WTC11 (cell line): Measurements from ENCODE around the gene EIF3F. TPM values are rescaled to one million over a fixed set of nuclear protein-coding genes. Genes with fewer than 3 reads are reported as not detected.

Experiments
- CREM ChIP-seq: sonication (generic); formaldehyde crosslinking; IDR thresholded peaks from 2 replicates; pipeline ENCODE4 v1.8.1; 2022; ENCODE audit warnings: mild to moderate bottlenecking, missing genetic modification reagents, moderate library complexity
- FOXJ3 ChIP-seq: sonication (generic); formaldehyde crosslinking; IDR thresholded peaks from 2 replicates; pipeline ENCODE4 v1.9.0; 2021; ENCODE audit warnings: missing genetic modification reagents, mild to moderate bottlenecking, borderline replicate concordance
- FOXK1 ChIP-seq: sonication (generic); formaldehyde crosslinking; IDR thresholded peaks from 2 replicates; pipeline ENCODE4 v1.8.0; 2022; ENCODE audit warnings: mild to moderate bottlenecking, moderate library complexity, missing genetic modification reagents
- HMGA2 ChIP-seq: fragments of 250-450 bp; sonication (Bioruptor Pico); IDR thresholded peaks from 2 replicates; pipeline ENCODE4 v1.4.0; 2021; ENCODE audit warnings: mild to moderate bottlenecking, moderate library complexity
- JAZF1 ChIP-seq: fragments of 250-450 bp; sonication (Bioruptor Pico); IDR thresholded peaks from 2 replicates; pipeline ENCODE4 v1.9.0; 2021; ENCODE audit warnings: moderate library complexity, mild to moderate bottlenecking, inconsistent platforms
- MYBL2 ChIP-seq: sonication (generic); formaldehyde crosslinking; IDR thresholded peaks from 2 replicates; pipeline ENCODE4 v1.8.1; 2023; ENCODE audit warnings: mild to moderate bottlenecking, moderate library complexity, missing genetic modification reagents
- NFATC4 ChIP-seq: fragments of 250-450 bp; sonication (Bioruptor Pico); IDR thresholded peaks from 2 replicates; pipeline ENCODE4 v1.9.0; 2021; ENCODE audit warnings: mild to moderate bottlenecking
- ZBTB21 ChIP-seq: sonication (generic); formaldehyde crosslinking; IDR thresholded peaks from 2 replicates; pipeline ENCODE4 v1.8.1; 2023; ENCODE audit warnings: mild to moderate bottlenecking, missing genetic modification reagents, borderline replicate concordance
- ZNF219 ChIP-seq: sonication (generic); formaldehyde crosslinking; IDR thresholded peaks from 2 replicates; pipeline ENCODE4 v1.8.0; 2023; ENCODE audit warnings: missing genetic modification reagents, mild to moderate bottlenecking, borderline replicate concordance
- ZNF423 ChIP-seq: fragments of 250-450 bp; sonication (Bioruptor Pico); IDR thresholded peaks from 2 replicates; pipeline ENCODE4 v2.1.2; 2022; ENCODE audit warnings: mild to moderate bottlenecking, moderate library complexity
- total RNA-seq: library from RNA; stranded (reverse); gene quantifications from 3 replicates; pipeline ENCODE4 v1.2.3, GENCODE V29; 2021
- TF ChIP-seq, protein P1 (sequence below): fragments of 250-450 bp; sonication (Bioruptor Pico); IDR thresholded peaks from 2 replicates; pipeline ENCODE4 v1.9.0; 2021; ENCODE audit warnings: mild to moderate bottlenecking, borderline replicate concordance
- TF ChIP-seq, protein P2 (sequence below): sonication (generic); formaldehyde crosslinking; IDR thresholded peaks from 2 replicates; pipeline ENCODE4 v1.8.0; 2022; ENCODE audit warnings: mild to moderate bottlenecking, missing genetic modification reagents
- TF ChIP-seq, protein P3 (sequence below): sonication (generic); formaldehyde crosslinking; IDR thresholded peaks from 2 replicates; pipeline ENCODE4 v1.8.1; 2022; ENCODE audit warnings: low read depth, mild to moderate bottlenecking, moderate library complexity, missing genetic modification reagents, borderline replicate concordance
- TF ChIP-seq, protein P4 (sequence below): sonication (generic); formaldehyde crosslinking; IDR thresholded peaks from 2 replicates; pipeline ENCODE4 v1.8.0; 2023; ENCODE audit warnings: missing genetic modification reagents
- TF ChIP-seq, protein P5 (sequence below): sonication (generic); formaldehyde crosslinking; IDR thresholded peaks from 2 replicates; pipeline ENCODE4 v1.8.1; 2023; ENCODE audit warnings: mild to moderate bottlenecking, missing genetic modification reagents, borderline replicate concordance
- TF ChIP-seq, protein P6 (sequence below): sonication (generic); formaldehyde crosslinking; IDR thresholded peaks from 2 replicates; pipeline ENCODE4 v1.8.0; 2022; ENCODE audit warnings: mild to moderate bottlenecking, missing genetic modification reagents

The EIF3F gene
- total RNA-seq, 1 experiment from 2014 or later = 356 TPM

DNA sequence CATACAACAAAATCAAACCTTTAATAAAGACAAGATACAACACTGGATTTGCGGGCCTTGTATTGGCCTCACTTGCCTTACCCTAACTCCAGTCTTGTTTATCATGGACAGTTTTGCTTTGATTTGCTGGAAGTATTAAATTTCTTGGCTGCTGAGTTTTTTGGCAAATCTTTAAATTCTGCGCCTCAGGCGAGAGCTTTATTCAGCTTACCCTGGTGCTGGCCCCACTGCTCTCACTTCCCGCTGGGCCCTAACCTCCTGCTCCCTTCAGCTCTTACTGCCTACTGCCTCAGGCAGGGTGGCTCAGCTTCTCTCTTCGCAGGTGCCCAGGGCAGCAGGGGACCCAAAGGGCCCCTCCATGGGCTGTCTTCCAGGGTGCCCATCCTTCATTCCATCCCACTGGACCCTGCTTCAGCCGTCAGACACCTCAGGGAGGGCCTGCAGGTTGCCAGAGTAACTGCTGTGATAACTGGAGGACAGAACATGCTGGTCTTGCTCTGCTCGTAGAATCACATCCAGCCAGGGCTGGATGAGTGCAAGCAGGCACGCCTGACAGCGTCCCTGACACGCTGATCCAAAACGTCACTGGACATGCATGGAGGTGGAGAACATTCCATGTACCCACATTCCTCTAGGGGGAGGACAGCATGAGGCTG is 48.2 kb downstream of the EIF3F start (continued):
- TF ChIP-seq, protein P1, sequence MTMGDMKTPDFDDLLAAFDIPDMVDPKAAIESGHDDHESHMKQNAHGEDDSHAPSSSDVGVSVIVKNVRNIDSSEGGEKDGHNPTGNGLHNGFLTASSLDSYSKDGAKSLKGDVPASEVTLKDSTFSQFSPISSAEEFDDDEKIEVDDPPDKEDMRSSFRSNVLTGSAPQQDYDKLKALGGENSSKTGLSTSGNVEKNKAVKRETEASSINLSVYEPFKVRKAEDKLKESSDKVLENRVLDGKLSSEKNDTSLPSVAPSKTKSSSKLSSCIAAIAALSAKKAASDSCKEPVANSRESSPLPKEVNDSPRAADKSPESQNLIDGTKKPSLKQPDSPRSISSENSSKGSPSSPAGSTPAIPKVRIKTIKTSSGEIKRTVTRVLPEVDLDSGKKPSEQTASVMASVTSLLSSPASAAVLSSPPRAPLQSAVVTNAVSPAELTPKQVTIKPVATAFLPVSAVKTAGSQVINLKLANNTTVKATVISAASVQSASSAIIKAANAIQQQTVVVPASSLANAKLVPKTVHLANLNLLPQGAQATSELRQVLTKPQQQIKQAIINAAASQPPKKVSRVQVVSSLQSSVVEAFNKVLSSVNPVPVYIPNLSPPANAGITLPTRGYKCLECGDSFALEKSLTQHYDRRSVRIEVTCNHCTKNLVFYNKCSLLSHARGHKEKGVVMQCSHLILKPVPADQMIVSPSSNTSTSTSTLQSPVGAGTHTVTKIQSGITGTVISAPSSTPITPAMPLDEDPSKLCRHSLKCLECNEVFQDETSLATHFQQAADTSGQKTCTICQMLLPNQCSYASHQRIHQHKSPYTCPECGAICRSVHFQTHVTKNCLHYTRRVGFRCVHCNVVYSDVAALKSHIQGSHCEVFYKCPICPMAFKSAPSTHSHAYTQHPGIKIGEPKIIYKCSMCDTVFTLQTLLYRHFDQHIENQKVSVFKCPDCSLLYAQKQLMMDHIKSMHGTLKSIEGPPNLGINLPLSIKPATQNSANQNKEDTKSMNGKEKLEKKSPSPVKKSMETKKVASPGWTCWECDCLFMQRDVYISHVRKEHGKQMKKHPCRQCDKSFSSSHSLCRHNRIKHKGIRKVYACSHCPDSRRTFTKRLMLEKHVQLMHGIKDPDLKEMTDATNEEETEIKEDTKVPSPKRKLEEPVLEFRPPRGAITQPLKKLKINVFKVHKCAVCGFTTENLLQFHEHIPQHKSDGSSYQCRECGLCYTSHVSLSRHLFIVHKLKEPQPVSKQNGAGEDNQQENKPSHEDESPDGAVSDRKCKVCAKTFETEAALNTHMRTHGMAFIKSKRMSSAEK = no peak
- TF ChIP-seq, protein P2, sequence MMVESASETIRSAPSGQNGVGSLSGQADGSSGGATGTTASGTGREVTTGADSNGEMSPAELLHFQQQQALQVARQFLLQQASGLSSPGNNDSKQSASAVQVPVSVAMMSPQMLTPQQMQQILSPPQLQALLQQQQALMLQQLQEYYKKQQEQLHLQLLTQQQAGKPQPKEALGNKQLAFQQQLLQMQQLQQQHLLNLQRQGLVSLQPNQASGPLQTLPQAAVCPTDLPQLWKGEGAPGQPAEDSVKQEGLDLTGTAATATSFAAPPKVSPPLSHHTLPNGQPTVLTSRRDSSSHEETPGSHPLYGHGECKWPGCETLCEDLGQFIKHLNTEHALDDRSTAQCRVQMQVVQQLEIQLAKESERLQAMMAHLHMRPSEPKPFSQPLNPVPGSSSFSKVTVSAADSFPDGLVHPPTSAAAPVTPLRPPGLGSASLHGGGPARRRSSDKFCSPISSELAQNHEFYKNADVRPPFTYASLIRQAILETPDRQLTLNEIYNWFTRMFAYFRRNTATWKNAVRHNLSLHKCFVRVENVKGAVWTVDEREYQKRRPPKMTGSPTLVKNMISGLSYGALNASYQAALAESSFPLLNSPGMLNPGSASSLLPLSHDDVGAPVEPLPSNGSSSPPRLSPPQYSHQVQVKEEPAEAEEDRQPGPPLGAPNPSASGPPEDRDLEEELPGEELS (CRISPR knock-in tag) = no peak
- TF ChIP-seq FOXJ3 (CRISPR knock-in tag) (no peak), JAZF1 (CRISPR knock-in tag) (no peak), MYBL2 (no peak), CREM (CRISPR knock-in tag) (no peak), ZBTB21 (CRISPR knock-in tag) (no peak), NFATC4 (CRISPR knock-in tag) (no peak), ZNF423 (CRISPR knock-in tag) (no peak), FOXK1 (CRISPR knock-in tag) (no peak), HMGA2 (CRISPR knock-in tag) (no peak), ZNF219 (CRISPR knock-in tag) (no peak)
- TF ChIP-seq, protein P3, sequence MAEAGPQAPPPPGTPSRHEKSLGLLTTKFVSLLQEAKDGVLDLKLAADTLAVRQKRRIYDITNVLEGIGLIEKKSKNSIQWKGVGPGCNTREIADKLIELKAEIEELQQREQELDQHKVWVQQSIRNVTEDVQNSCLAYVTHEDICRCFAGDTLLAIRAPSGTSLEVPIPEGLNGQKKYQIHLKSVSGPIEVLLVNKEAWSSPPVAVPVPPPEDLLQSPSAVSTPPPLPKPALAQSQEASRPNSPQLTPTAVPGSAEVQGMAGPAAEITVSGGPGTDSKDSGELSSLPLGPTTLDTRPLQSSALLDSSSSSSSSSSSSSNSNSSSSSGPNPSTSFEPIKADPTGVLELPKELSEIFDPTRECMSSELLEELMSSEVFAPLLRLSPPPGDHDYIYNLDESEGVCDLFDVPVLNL = no peak
- TF ChIP-seq, protein P4, sequence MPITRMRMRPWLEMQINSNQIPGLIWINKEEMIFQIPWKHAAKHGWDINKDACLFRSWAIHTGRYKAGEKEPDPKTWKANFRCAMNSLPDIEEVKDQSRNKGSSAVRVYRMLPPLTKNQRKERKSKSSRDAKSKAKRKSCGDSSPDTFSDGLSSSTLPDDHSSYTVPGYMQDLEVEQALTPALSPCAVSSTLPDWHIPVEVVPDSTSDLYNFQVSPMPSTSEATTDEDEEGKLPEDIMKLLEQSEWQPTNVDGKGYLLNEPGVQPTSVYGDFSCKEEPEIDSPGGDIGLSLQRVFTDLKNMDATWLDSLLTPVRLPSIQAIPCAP (CRISPR knock-in tag) = no peak
- TF ChIP-seq, protein P5, sequence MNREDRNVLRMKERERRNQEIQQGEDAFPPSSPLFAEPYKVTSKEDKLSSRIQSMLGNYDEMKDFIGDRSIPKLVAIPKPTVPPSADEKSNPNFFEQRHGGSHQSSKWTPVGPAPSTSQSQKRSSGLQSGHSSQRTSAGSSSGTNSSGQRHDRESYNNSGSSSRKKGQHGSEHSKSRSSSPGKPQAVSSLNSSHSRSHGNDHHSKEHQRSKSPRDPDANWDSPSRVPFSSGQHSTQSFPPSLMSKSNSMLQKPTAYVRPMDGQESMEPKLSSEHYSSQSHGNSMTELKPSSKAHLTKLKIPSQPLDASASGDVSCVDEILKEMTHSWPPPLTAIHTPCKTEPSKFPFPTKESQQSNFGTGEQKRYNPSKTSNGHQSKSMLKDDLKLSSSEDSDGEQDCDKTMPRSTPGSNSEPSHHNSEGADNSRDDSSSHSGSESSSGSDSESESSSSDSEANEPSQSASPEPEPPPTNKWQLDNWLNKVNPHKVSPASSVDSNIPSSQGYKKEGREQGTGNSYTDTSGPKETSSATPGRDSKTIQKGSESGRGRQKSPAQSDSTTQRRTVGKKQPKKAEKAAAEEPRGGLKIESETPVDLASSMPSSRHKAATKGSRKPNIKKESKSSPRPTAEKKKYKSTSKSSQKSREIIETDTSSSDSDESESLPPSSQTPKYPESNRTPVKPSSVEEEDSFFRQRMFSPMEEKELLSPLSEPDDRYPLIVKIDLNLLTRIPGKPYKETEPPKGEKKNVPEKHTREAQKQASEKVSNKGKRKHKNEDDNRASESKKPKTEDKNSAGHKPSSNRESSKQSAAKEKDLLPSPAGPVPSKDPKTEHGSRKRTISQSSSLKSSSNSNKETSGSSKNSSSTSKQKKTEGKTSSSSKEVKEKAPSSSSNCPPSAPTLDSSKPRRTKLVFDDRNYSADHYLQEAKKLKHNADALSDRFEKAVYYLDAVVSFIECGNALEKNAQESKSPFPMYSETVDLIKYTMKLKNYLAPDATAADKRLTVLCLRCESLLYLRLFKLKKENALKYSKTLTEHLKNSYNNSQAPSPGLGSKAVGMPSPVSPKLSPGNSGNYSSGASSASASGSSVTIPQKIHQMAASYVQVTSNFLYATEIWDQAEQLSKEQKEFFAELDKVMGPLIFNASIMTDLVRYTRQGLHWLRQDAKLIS = no peak
- TF ChIP-seq, protein P6, sequence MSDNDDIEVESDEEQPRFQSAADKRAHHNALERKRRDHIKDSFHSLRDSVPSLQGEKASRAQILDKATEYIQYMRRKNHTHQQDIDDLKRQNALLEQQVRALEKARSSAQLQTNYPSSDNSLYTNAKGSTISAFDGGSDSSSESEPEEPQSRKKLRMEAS (CRISPR knock-in tag) = no peak
- TF ChIP-seq, all 79 proteins: peak for 0
